DND-41 (cell line): ENCODE results near the gene CUTC.

Experiments
- ATAC-seq: fragments of 200-7000 bp; cut with Tn5 transposase; 3 replicates; pipeline ENCODE4 v1.9.1; 2021; ENCODE audit warnings: low read depth; ENCODE audit not compliant: insufficient read depth
- DNase-seq: peaks from one replicate; pipeline ENCODE4 v3.0.0-alpha.2; 2020
- H2AFZ ChIP-seq: 2 replicates; pipeline ENCODE4 v1.6.0; 2012; ENCODE audit warnings: low read depth, low read length
- H3K27ac ChIP-seq: 2 replicates; pipeline ENCODE4 v1.5.1; 2012; ENCODE audit warnings: low read length, inconsistent platforms
- H3K27me3 ChIP-seq: fragments of 200-600 bp; sonication (generic); 2 replicates; pipeline ENCODE4 v1.6.0; 2012; ENCODE audit warnings: low read length, mild to moderate bottlenecking, inconsistent platforms; ENCODE audit not compliant: insufficient read depth, poor library complexity
- H3K36me3 ChIP-seq: 2 replicates; pipeline ENCODE4 v1.5.1; 2012; ENCODE audit warnings: low read length, inconsistent platforms; ENCODE audit not compliant: insufficient read depth
- H3K4me1 ChIP-seq: 2 replicates; pipeline ENCODE4 v1.5.1; 2012; ENCODE audit warnings: mild to moderate bottlenecking, low read length; ENCODE audit not compliant: insufficient read depth
- H3K4me2 ChIP-seq: 2 replicates; pipeline ENCODE4 v1.6.0; 2012; ENCODE audit warnings: mild to moderate bottlenecking, moderate library complexity, low read length, inconsistent platforms; ENCODE audit not compliant: insufficient read depth
- H3K4me3 ChIP-seq, 2 experiments: fragments of 200-600 bp in 1 of 2; shearing (Covaris generic) in 1 of 2; 2 replicates each; pipeline ENCODE4 v1.5.1; 2012 to 2016; ENCODE audit warnings: inconsistent platforms in 2 of 2, low read length in 2 of 2, mild to moderate bottlenecking in 2 of 2, low read depth in 1 of 2, moderate library complexity in 1 of 2
- H3K79me2 ChIP-seq: 2 replicates; pipeline ENCODE4 v1.6.0; 2012; ENCODE audit warnings: low read length, inconsistent platforms; ENCODE audit not compliant: insufficient read depth
- H3K9ac ChIP-seq: 2 replicates; pipeline ENCODE4 v1.6.0; 2012; ENCODE audit warnings: low read depth, mild to moderate bottlenecking, inconsistent platforms, low read length, moderate library complexity
- H3K9me3 ChIP-seq: 2 replicates; pipeline ENCODE4 v1.5.1; 2012; ENCODE audit warnings: low read length, moderate library complexity, mild to moderate bottlenecking, inconsistent platforms; ENCODE audit not compliant: insufficient read depth, severe bottlenecking
- H4K20me1 ChIP-seq: 2 replicates; pipeline ENCODE4 v1.6.0; 2012; ENCODE audit warnings: low read length; ENCODE audit not compliant: insufficient read depth
- EZH2 ChIP-seq: IDR thresholded peaks from 3 replicates; pipeline ENCODE4 v1.6.1; 2012; ENCODE audit warnings: borderline replicate concordance, low read depth, mild to moderate bottlenecking, moderate library complexity, low read length, inconsistent platforms; ENCODE audit not compliant: severe bottlenecking
- TF ChIP-seq, protein P1 (sequence below): IDR thresholded peaks from 2 replicates; pipeline ENCODE4 v1.5.1; 2012; ENCODE audit warnings: borderline replicate concordance, low read length, moderate library complexity, mild to moderate bottlenecking; ENCODE audit not compliant: poor library complexity, severe bottlenecking; ENCODE audit errors: extremely low read depth

The CUTC gene

DNA sequence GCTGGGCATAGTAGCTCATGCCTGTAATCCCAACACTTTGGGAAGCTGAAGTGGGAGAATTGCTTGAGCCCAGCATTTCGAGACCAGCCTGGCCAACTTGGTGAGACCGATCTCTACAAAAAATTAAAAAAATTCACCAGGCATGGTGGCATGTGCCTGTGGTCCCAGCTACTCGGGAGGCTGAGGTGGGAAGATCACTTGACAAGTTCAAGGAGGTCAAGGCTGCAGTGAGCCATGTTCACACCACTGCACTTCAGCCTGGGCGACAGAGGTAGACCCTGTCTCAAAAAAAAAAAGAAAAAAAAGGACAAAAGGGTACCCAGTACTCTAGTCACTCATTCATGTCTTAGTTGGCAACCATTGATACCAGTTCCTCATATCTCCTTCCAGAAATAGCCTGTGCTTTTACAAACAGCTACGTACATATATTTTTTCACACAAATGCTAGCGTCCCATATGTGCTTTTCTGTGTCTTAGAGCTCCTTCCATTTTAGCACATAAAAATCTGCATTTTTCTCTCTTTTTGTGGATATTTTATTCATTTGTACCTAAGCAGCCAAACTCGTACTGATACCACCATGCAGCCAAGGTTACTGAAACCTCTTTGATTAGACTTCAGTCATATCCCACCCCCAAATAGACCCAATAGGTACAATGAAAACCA is 55.9 kb downstream of the CUTC start:
- Histone ChIP-seq H3K36me3 (no peaks in the 10 kb centered on the region), H3K27ac (no peak overlapping the region), H3K4me1 (no peaks in the 10 kb centered on the region), H3K4me3 (no peak overlapping the region), H3K9me3 (no peaks in the 10 kb centered on the region), H3K4me2 (no peak overlapping the region), H3K27me3 (no peaks in the 10 kb centered on the region), H3K79me2 (no peaks in the 10 kb centered on the region), H2AFZ (no peak overlapping the region), H4K20me1 (no peaks in the 10 kb centered on the region), H3K9ac (no peak overlapping the region)
- no peak for TF ChIP-seq EZH2
- TF ChIP-seq, protein P1, sequence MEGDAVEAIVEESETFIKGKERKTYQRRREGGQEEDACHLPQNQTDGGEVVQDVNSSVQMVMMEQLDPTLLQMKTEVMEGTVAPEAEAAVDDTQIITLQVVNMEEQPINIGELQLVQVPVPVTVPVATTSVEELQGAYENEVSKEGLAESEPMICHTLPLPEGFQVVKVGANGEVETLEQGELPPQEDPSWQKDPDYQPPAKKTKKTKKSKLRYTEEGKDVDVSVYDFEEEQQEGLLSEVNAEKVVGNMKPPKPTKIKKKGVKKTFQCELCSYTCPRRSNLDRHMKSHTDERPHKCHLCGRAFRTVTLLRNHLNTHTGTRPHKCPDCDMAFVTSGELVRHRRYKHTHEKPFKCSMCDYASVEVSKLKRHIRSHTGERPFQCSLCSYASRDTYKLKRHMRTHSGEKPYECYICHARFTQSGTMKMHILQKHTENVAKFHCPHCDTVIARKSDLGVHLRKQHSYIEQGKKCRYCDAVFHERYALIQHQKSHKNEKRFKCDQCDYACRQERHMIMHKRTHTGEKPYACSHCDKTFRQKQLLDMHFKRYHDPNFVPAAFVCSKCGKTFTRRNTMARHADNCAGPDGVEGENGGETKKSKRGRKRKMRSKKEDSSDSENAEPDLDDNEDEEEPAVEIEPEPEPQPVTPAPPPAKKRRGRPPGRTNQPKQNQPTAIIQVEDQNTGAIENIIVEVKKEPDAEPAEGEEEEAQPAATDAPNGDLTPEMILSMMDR, result no peak
- no peak for ATAC-seq
- no peak for DNase-seq

- H3K27ac ChIP-seq, result no peak overlapping the region
- H3K4me3 ChIP-seq, result no peak overlapping the region
- DNase-seq, result no peak
- TF ChIP-seq, protein P1, result no peak
- TF ChIP-seq EZH2, result no peak
- no peaks in the 10 kb centered on the region for H3K4me1 ChIP-seq
- H2AFZ ChIP-seq, result no peak overlapping the region
- no peak overlapping the region for H3K4me2 ChIP-seq
- no peak overlapping the region for H3K9ac ChIP-seq
- no peaks in the 10 kb centered on the region for H3K9me3 ChIP-seq
- no peaks in the 10 kb centered on the region for H4K20me1 ChIP-seq
- no peaks in the 10 kb centered on the region for H3K36me3 ChIP-seq
- ATAC-seq, result no peak
- no peaks in the 10 kb centered on the region for H3K27me3 ChIP-seq
- no peaks in the 10 kb centered on the region for H3K79me2 ChIP-seq
These were observed 56.7 kb downstream of the CUTC start for GRCh38 chr10:99788598-99789256.

GRCh38 chr10:99791831-99792230 is 59.8 kb downstream of the CUTC start:
- Histone ChIP-seq H3K9me3 (no peaks in the 10 kb centered on the region), H4K20me1 (no peaks in the 10 kb centered on the region), H2AFZ (no peak overlapping the region), H3K79me2 (no peaks in the 10 kb centered on the region), H3K36me3 (no peaks in the 10 kb centered on the region), H3K27ac (no peak overlapping the region), H3K4me1 (no peaks in the 10 kb centered on the region), H3K9ac (no peak overlapping the region), H3K27me3 (no peaks in the 10 kb centered on the region), H3K4me2 (no peak overlapping the region), H3K4me3 (no peak overlapping the region)
- ATAC-seq (no peak), DNase-seq (no peak)
- TF ChIP-seq, protein P1, result no peak
- TF ChIP-seq EZH2, result no peak
